Measurements from ENCODE around the gene EMSY.

The EMSY gene

GRCh38 chr11:76598426-76598839 lies 153.6 kb downstream of the EMSY start:
- no peak for DNase-seq (ENCODE audit: low spot score)

GRCh38 chr11:76599041-76600013 lies 154.5 kb downstream of the EMSY start:
- DNase-seq (ENCODE audit: low spot score), result no peak

GRCh38 chr11:76600124-76600655 lies 155.4 kb downstream of the EMSY start:
- DNase-seq (ENCODE audit: low spot score), result no peak

GRCh38 chr11:76601272-76601671 lies 156.5 kb downstream of the EMSY start:
- DNase-seq (ENCODE audit: low spot score), result no peak

- DNase-seq (ENCODE audit: low spot score), result no peak
These were observed 156.9 kb downstream of the EMSY start for GRCh38 chr11:76601724-76602123.

GRCh38 chr11:76602431-76602861 lies 157.6 kb downstream of the EMSY start:
- DNase-seq (ENCODE audit: low spot score), result no peak
